HepG2 (cell line): ENCODE data around the gene KRT24.
"Not testable (repeated sequence)": the region's sequence is repeated elsewhere in the genome, so short reads cannot be mapped to it uniquely, and the experiment has no call there.

Experiments used
- BRD4 ChIP-seq: sonication (generic); formaldehyde crosslinking; IDR thresholded peaks from 2 replicates; pipeline ENCODE4 v1.4.0; 2020; ENCODE audit warnings: missing genetic modification reagents
- CENPT ChIP-seq: sonication (generic); formaldehyde crosslinking; IDR thresholded peaks from 2 replicates; pipeline ENCODE4 v1.8.0; 2022; ENCODE audit warnings: low read depth, mild to moderate bottlenecking, moderate library complexity, missing genetic modification reagents
- CTCF ChIP-seq: sonication (generic); formaldehyde crosslinking; IDR thresholded peaks from 2 replicates; pipeline ENCODE4 v1.5.0; 2020; ENCODE audit warnings: mild to moderate bottlenecking, missing genetic modification reagents, moderate library complexity
- FOXK2 ChIP-seq: fragments of 450-650 bp; IDR thresholded peaks from 2 replicates; pipeline ENCODE4 v1.6.1; 2016
- SATB2 ChIP-seq: sonication (generic); formaldehyde crosslinking; IDR thresholded peaks from 2 replicates; pipeline ENCODE4 v1.5.0; 2020; ENCODE audit warnings: missing genetic modification reagents
- SMYD3 ChIP-seq: sonication (generic); formaldehyde crosslinking; IDR thresholded peaks from 2 replicates; pipeline ENCODE4 v1.8.1; 2023; ENCODE audit warnings: mild to moderate bottlenecking, missing genetic modification reagents
- ZFP82 ChIP-seq: sonication (generic); formaldehyde crosslinking; IDR thresholded peaks from 2 replicates; pipeline ENCODE4 v1.5.1; 2020; ENCODE audit warnings: mild to moderate bottlenecking, missing genetic modification reagents, borderline replicate concordance
- ZNF274 ChIP-seq: sonication (generic); formaldehyde crosslinking; IDR thresholded peaks from 2 replicates; pipeline ENCODE4 v1.5.1; 2020; ENCODE audit warnings: mild to moderate bottlenecking, missing genetic modification reagents
- ZNF337 ChIP-seq: sonication (generic); formaldehyde crosslinking; IDR thresholded peaks from 2 replicates; pipeline ENCODE4 v1.5.1; 2020; ENCODE audit warnings: missing genetic modification reagents, low read depth, mild to moderate bottlenecking, borderline replicate concordance
- TF ChIP-seq, protein P1 (sequence below): sonication (generic); formaldehyde crosslinking; IDR thresholded peaks from 2 replicates; pipeline ENCODE4 v1.4.0; 2020; ENCODE audit warnings: mild to moderate bottlenecking, missing genetic modification reagents

- TF ChIP-seq, protein P1, sequence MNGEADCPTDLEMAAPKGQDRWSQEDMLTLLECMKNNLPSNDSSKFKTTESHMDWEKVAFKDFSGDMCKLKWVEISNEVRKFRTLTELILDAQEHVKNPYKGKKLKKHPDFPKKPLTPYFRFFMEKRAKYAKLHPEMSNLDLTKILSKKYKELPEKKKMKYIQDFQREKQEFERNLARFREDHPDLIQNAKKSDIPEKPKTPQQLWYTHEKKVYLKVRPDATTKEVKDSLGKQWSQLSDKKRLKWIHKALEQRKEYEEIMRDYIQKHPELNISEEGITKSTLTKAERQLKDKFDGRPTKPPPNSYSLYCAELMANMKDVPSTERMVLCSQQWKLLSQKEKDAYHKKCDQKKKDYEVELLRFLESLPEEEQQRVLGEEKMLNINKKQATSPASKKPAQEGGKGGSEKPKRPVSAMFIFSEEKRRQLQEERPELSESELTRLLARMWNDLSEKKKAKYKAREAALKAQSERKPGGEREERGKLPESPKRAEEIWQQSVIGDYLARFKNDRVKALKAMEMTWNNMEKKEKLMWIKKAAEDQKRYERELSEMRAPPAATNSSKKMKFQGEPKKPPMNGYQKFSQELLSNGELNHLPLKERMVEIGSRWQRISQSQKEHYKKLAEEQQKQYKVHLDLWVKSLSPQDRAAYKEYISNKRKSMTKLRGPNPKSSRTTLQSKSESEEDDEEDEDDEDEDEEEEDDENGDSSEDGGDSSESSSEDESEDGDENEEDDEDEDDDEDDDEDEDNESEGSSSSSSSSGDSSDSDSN (CRISPR knock-in tag), result not testable (repeated sequence)
- TF ChIP-seq SATB2 (CRISPR knock-in tag); BRD4 (CRISPR knock-in tag); CENPT (CRISPR knock-in tag); ZNF274 (CRISPR knock-in tag); FOXK2; ZFP82 (CRISPR knock-in tag); ZNF337 (CRISPR knock-in tag); CTCF (CRISPR knock-in tag); SMYD3 (CRISPR knock-in tag): not testable (repeated sequence)
These were observed 45.1 kb upstream of the KRT24 start for GRCh38 chr17:40748666-40749065.
